ENCODE data around the gene FZD4.

DNA sequence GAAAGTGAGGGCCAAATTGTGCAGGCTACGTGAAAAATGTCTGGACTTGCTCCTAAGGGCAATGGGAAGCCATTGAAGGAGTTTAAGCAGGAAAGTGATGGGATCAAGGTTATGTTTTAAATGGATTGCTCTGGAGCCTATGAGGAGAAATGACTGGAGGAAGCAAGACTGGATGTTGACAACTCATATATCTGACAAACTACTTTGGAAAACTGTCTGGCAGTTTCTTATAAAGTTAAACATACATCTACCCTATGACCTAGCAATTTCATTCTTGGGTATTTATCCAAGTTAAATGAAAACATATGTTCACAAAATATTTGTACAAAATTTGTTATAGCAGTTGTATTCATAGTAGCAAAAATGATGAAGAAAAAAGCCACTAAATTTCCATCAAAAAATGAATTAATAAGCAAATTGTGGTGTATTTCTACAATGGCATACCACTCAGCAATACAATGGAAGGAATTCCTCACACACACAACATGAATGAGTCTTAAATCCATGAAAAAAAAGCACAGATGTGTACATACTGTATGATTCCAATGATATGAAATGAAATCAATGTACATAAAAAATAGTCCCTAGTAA, 24.1 kb downstream of the FZD4 start:
- no peak for TF ChIP-seq CTCF (IDR thresholded peaks at IDR 0.05; ENCODE audit: insufficient read depth, low read depth, low read length)
- TF ChIP-seq EZH2 (IDR thresholded peaks at IDR 0.05; ENCODE audit: insufficient read depth, low read length) = no peak
